Osteoblast (primary cell): Measurements from ENCODE around the gene SND1. TPM values are rescaled to one million over a fixed set of nuclear protein-coding genes. Genes with fewer than 3 reads are reported as not detected.

Source experiments
- DNase-seq: peaks from one replicate; pipeline ENCODE4 v3.0.0; 2011; ENCODE audit warnings: low spot score, mixed read lengths; ENCODE audit not compliant: insufficient read length; ENCODE audit errors: missing footprints
- H2AFZ ChIP-seq: 2 replicates; pipeline ENCODE4 v1.6.0; 2011; ENCODE audit warnings: mild to moderate bottlenecking, low read length
- H3K27ac ChIP-seq: 2 replicates; pipeline ENCODE4 v1.5.1; 2011; ENCODE audit warnings: mild to moderate bottlenecking, low read depth, low read length, moderate library complexity
- H3K27me3 ChIP-seq: 2 replicates; pipeline ENCODE4 v1.6.0; 2012; ENCODE audit warnings: mild to moderate bottlenecking, control low read depth, inconsistent platforms, low read length, moderate library complexity; ENCODE audit not compliant: insufficient read depth
- H3K36me3 ChIP-seq: 2 replicates; pipeline ENCODE4 v1.5.1; 2011; ENCODE audit warnings: mild to moderate bottlenecking, low read length, control low read depth, moderate library complexity; ENCODE audit not compliant: insufficient read depth
- H3K4me1 ChIP-seq: 2 replicates; pipeline ENCODE4 v1.5.1; 2011; ENCODE audit warnings: mild to moderate bottlenecking, low read length, control low read depth, moderate library complexity; ENCODE audit not compliant: insufficient read depth
- H3K4me2 ChIP-seq: 2 replicates; pipeline ENCODE4 v1.6.0; 2011; ENCODE audit warnings: mild to moderate bottlenecking, low read length; ENCODE audit not compliant: insufficient read depth
- H3K4me3 ChIP-seq: fragments of 200-600 bp; sonication (generic); 3 replicates; pipeline ENCODE4 v1.5.1; 2012; ENCODE audit warnings: mild to moderate bottlenecking, low read length, inconsistent platforms; ENCODE audit not compliant: insufficient read depth
- H3K79me2 ChIP-seq: 2 replicates; pipeline ENCODE4 v1.6.0; 2012; ENCODE audit warnings: mild to moderate bottlenecking, low read length, control low read depth, inconsistent platforms; ENCODE audit not compliant: insufficient read depth
- H3K9me3 ChIP-seq: 2 replicates; pipeline ENCODE4 v1.5.1; 2011; ENCODE audit warnings: low read depth, low read length, control low read depth
- H4K20me1 ChIP-seq: 2 replicates; pipeline ENCODE4 v1.6.0; 2012; ENCODE audit warnings: mild to moderate bottlenecking, low read length, control low read depth; ENCODE audit not compliant: insufficient read depth
- CTCF ChIP-seq: IDR thresholded peaks from 2 replicates; pipeline ENCODE4 v1.5.1; 2011; ENCODE audit warnings: mild to moderate bottlenecking, low read depth, low read length, moderate library complexity; ENCODE audit errors: extremely low read depth
- total RNA-seq: library from RNA; depleted of rRNA; stranded (reverse); fragments of >200 nt; gene quantifications from 2 replicates; pipeline ENCODE4 v1.2.3, GENCODE V29; 2012

The SND1 gene
- total RNA-seq, 1 donor, result 257 TPM

GRCh38 chr7:127927348-127927696 is 275.3 kb downstream of the SND1 start:
- H2AFZ ChIP-seq, result no peak overlapping the region
- peaks cover 17% of the 10 kb centered on the region for H4K20me1 ChIP-seq
- TF ChIP-seq CTCF, result no peak
- peaks cover 11% of the 10 kb centered on the region for H3K4me1 ChIP-seq
- no peak overlapping the region for H3K4me2 ChIP-seq
- H3K4me3 ChIP-seq, result no peak overlapping the region
- no peak for DNase-seq
- H3K36me3 ChIP-seq, result peaks cover 19% of the 10 kb centered on the region
- H3K9me3 ChIP-seq, result peaks cover 2% of the 10 kb centered on the region
- no peak overlapping the region for H3K27ac ChIP-seq
- no peaks in the 10 kb centered on the region for H3K27me3 ChIP-seq
- H3K79me2 ChIP-seq, result peaks cover 39% of the 10 kb centered on the region

- Histone ChIP-seq H3K27ac (no peak overlapping the region), H4K20me1 (peaks cover 13% of the 10 kb centered on the region), H3K36me3 (peaks cover 19% of the 10 kb centered on the region), H2AFZ (no peak overlapping the region), H3K4me1 (peaks cover 17% of the 10 kb centered on the region), H3K79me2 (peaks cover 30% of the 10 kb centered on the region), H3K27me3 (no peaks in the 10 kb centered on the region), H3K4me2 (no peak overlapping the region), H3K9me3 (peaks cover 2% of the 10 kb centered on the region), H3K4me3 (no peak overlapping the region)
- DNase-seq, result no peak
- no peak for TF ChIP-seq CTCF
Measured at GRCh38 chr7:127928222-127928621, 276.2 kb downstream of the SND1 start.

- TF ChIP-seq CTCF, result no peak
Measured at GRCh38 chr7:127928852-127929251, 276.9 kb downstream of the SND1 start.

GRCh38 chr7:127930341-127931328 is 278.6 kb downstream of the SND1 start:
- peaks cover 27% of the 10 kb centered on the region for H3K4me1 ChIP-seq
- DNase-seq, result no peak

More at GRCh38 chr7:127928852-127929251, 276.9 kb downstream of the SND1 start:
- DNase-seq, result no peak
- Histone ChIP-seq H3K4me2 (no peak overlapping the region), H3K4me3 (no peak overlapping the region), H3K9me3 (peaks cover 2% of the 10 kb centered on the region), H2AFZ (no peak overlapping the region), H3K27ac (no peak overlapping the region), H3K36me3 (peaks cover 19% of the 10 kb centered on the region), H3K4me1 (peaks cover 24% of the 10 kb centered on the region), H3K79me2 (peaks cover 24% of the 10 kb centered on the region), H4K20me1 (peaks cover 9% of the 10 kb centered on the region), H3K27me3 (no peaks in the 10 kb centered on the region)

More at GRCh38 chr7:127930341-127931328, 278.6 kb downstream of the SND1 start:
- Histone ChIP-seq H4K20me1 (peaks cover 12% of the 10 kb centered on the region), H2AFZ (no peak overlapping the region), H3K36me3 (peaks cover 19% of the 10 kb centered on the region), H3K4me2 (no peak overlapping the region), H3K27ac (no peak overlapping the region), H3K79me2 (peaks cover 30% of the 10 kb centered on the region), H3K9me3 (peaks cover 2% of the 10 kb centered on the region), H3K27me3 (no peaks in the 10 kb centered on the region), H3K4me3 (no peak overlapping the region)
- no peak for TF ChIP-seq CTCF
